ENCODE measurements around the gene NR2C2. TPM values are rescaled to one million over a fixed set of nuclear protein-coding genes. Genes with fewer than 3 reads are reported as not detected.

Gene NR2C2
- total and polyA plus RNA-seq, 2 of the 13 experiments (the other 11 are each of a cell fraction or from before 2014, with no cell fraction given): 7.8 to 11.8 TPM

GRCh38 chr3:15064835-15065549 lies 117.6 kb downstream of the NR2C2 start, which contains the start of gene MRPS25 (continued):
- TF ChIP-seq RERE (CRISPR knock-in tag; IDR thresholded peaks at IDR 0.05; ENCODE audit: low read depth) (no peak), ZNF180 (CRISPR knock-in tag; IDR thresholded peaks at IDR 0.05; ENCODE audit: borderline replicate concordance, low read depth) (0 out of 2 replicates have a peak, but pooled peaks have one; percentile 28), NFIC (IDR thresholded peaks at IDR 0.05; ENCODE audit: low read length) (no peak), ZNF431 (CRISPR knock-in tag; IDR thresholded peaks at IDR 0.05; ENCODE audit: borderline replicate concordance, low read depth) (peak; percentile 71; the same call in 1 of the 2 replicates), ATF6 (CRISPR knock-in tag; conservative IDR thresholded peaks at IDR 0.05) (no peak), DNMT3B (CRISPR knock-in tag; conservative IDR thresholded peaks at IDR 0.05) (no peak), ZSCAN9 (CRISPR knock-in tag; IDR thresholded peaks at IDR 0.05; ENCODE audit: borderline replicate concordance) (peak; percentile 47; the same call in 1 of the 2 replicates), GZF1 (CRISPR knock-in tag; IDR thresholded peaks at IDR 0.05) (0 out of 2 replicates have a peak, but pooled peaks have one; percentile 35), ZFP37 (CRISPR knock-in tag; IDR thresholded peaks at IDR 0.05; ENCODE audit: borderline replicate concordance) (no peak), ZNF24 (IDR thresholded peaks at IDR 0.05) (no peak), NFKB2 (CRISPR knock-in tag; IDR thresholded peaks at IDR 0.05; ENCODE audit: borderline replicate concordance) (peak; percentile 95; the same call in 1 of the 2 replicates), ZBTB34 (CRISPR knock-in tag; IDR thresholded peaks at IDR 0.05) (no peak), ZNF549 (CRISPR knock-in tag; IDR thresholded peaks at IDR 0.05) (no peak), ZNF550 (CRISPR knock-in tag; IDR thresholded peaks at IDR 0.05; ENCODE audit: borderline replicate concordance) (peak; percentile 72; the same call in 1 of the 2 replicates), ZFYVE20 (CRISPR knock-in tag; IDR thresholded peaks at IDR 0.05; ENCODE audit: borderline replicate concordance, low read depth) (peak; percentile 93), GABPA (IDR thresholded peaks at IDR 0.05; ENCODE audit: low read depth, low read length) (peak; percentile 14; the same call in 1 of the 2 replicates), GABPA (CRISPR knock-in tag; IDR thresholded peaks at IDR 0.05; ENCODE audit: low read depth) (peak; percentile 71), ZZZ3 (CRISPR knock-in tag; IDR thresholded peaks at IDR 0.05; ENCODE audit: borderline replicate concordance) (no peak), ZNF124 (CRISPR knock-in tag; IDR thresholded peaks at IDR 0.05) (peak; percentile 92), FOSL2 (CRISPR knock-in tag; IDR thresholded peaks at IDR 0.05) (peak; percentile 39), CERS6 (CRISPR knock-in tag; IDR thresholded peaks at IDR 0.05) (no peak)
